Tibial nerve (tissue), 4 donors: ENCODE data around the gene SMAD6.

Experiments
- EP300 ChIP-seq, 2 donors: sonication (generic); formaldehyde crosslinking; IDR thresholded peaks; one replicate each; pipeline ENCODE4 v1.6.1; 2017; ENCODE audit warnings: antibody characterized with exemption in 2 of 2, mild to moderate bottlenecking in 1 of 2
- TF ChIP-seq, protein P1 (sequence below), 5 experiments: fragments of 200-600 bp in 3 of 5; fragments of 450-650 bp in 2 of 5; sonication (generic) in 3 of 5; IDR thresholded peaks; one replicate each; pipeline ENCODE4 v1.5.1; 2016 to 2019; ENCODE audit warnings: antibody characterized with exemption in 5 of 5, mild to moderate bottlenecking in 3 of 5, moderate library complexity in 2 of 5

GRCh38 chr15:66802025-66803001 is 100.3 kb downstream of the SMAD6 start:
- TF ChIP-seq, protein P1, sequence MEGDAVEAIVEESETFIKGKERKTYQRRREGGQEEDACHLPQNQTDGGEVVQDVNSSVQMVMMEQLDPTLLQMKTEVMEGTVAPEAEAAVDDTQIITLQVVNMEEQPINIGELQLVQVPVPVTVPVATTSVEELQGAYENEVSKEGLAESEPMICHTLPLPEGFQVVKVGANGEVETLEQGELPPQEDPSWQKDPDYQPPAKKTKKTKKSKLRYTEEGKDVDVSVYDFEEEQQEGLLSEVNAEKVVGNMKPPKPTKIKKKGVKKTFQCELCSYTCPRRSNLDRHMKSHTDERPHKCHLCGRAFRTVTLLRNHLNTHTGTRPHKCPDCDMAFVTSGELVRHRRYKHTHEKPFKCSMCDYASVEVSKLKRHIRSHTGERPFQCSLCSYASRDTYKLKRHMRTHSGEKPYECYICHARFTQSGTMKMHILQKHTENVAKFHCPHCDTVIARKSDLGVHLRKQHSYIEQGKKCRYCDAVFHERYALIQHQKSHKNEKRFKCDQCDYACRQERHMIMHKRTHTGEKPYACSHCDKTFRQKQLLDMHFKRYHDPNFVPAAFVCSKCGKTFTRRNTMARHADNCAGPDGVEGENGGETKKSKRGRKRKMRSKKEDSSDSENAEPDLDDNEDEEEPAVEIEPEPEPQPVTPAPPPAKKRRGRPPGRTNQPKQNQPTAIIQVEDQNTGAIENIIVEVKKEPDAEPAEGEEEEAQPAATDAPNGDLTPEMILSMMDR (IDR thresholded peaks at IDR 0.05) = no peak
- TF ChIP-seq EP300 (IDR thresholded peaks at IDR 0.05) = no peak
